GM19463 (cell line): Measurements from ENCODE around the gene SORL1-AS1.
A peak's percentile ranks its signal among the peaks of the same experiment; 100 is the strongest.
"Not testable (repeated sequence)": the region's sequence is repeated elsewhere in the genome, so short reads cannot be mapped to it uniquely, and the experiment has no call there.

Experiments used
- ATAC-seq: cut with Tn5 transposase; IDR thresholded peaks from one replicate; pipeline ENCODE4 v1.9.1; 2021; ENCODE audit warnings: mild to moderate bottlenecking, moderate library complexity; ENCODE audit not compliant: unreplicated experiment

Gene SORL1-AS1

DNA sequence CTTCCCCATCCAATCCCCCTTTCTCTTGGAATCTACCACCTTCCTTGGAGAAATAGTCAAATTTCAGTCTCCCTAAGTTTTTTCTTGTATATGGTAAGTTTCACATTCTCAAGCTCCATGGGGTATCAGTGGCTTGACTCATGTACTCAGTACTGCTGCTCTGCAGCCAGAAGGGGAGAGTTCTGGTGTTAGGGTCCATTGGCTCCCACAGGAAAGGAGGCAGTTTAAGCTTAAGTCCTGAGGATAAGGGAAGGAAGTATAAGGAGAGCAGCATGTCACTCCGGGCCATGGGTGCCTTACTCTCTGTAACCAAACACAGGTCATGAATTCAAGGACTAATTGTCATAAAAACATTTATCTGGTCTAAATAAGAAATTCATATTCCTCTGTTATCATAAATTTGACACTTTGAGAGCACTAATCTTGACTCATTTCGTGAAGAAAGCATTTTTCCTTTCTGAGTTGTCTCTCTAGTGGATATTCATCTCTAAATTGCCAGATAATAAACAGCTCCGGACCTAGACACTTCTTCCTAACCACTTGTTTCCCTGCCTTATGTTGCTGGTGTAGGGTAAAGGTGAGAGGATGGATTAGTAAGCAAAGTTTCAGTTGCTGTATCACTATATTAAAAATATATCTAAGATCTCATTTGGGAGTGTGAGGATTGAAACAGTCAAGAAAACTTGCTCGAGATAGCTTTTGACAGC, 20.8 kb downstream of the SORL1-AS1 start:
- no peak for ATAC-seq

DNA sequence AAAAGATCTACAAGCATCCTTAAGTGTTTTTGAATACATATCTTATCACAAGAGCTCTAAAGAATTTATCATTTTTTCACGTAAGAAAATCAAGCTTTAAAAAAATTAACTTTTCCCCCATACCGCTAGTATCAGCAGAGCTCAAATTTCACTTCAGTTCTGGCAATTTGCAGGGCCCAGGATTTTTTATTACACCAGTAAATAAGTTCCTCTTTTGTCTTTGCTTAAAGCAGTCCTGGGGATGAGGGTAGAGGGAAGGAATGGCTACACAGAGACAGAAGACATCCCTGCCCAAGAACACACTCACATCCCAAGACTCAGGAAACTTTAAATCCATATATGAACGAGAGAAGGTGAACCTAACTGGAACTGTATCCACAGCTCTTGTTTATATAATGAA, 23.2 kb downstream of the SORL1-AS1 start:
- no peak for ATAC-seq

DNA sequence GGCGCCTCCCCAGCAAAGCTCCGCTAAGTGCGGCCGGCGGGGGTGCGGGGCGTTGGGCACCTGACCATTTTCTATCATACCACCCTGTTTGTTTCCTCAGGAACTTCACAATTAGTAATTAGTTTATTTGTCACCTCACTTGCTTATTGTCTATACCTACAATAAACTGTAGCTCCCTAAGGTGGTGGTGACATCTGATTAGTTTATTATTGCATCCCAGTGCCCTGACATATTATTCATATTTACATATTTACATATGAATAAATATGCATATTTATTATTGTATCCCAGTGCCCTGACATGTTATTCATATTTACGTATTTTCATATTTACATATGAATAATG, 25.4 kb downstream of the SORL1-AS1 start:
- no peak for ATAC-seq

DNA sequence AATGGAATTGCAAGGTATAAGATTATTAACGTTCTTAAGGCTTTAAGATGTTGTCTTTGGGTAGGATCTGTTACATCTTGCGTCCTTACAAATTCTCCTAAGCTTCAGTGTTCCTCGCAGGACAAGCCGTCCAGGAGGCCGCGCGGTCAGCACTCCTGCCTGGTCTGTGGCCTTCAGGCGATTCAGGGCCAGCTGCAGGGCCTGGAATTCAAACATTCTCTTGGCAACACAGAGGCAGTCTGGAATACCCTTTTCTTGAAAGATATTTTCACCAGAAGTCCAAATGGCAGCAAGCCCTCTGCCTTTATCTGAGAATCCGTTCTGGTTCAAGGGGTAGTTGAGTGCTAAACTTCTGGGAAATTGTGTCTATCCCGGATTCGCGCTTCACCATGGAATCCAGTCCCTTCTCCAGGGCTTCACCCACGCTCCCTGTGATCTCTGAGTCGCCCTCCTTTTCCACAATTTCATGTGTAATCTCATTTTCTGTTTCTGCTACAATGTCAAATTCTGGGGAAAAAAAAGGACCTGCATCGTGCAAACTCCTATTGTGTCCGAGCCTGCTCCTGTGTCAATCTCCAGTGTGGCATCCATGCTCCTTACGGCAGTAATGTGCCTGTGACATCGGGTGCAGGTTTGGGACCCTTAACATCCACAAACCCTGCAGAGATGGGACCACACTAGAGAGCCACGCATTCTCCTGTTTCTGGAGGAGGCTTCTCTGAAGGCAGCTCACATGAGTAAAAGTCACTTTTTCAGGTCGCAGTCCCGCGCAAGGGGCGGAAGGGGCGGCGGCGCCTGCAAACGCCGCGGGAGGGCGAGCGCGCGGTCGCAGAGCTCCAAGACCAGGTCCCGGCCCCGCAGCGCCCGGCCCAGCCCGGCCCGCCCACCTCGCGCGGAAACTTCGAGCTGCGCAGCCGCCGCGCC, 26.0 kb downstream of the SORL1-AS1 start:
- ATAC-seq, result no peak

DNA sequence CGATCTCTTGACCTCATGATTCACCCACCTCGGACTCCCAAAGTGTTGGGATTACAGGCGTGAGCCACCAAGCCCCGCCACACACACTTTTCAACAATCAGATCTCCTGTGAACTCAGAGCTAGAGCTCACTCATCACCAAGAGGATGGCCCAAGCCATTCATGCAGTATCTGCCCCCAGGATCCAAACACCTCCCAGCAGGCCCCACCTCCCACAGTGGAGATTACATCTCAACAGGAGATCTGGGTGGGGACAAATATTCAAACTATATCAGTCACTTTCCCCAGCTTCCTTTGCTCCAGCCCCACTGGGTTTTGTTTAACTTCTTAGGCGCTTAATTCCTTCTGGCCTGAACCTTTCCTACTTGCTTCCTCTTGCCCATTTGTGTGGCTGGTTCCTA, 26.9 kb downstream of the SORL1-AS1 start:
- ATAC-seq, result no peak

DNA sequence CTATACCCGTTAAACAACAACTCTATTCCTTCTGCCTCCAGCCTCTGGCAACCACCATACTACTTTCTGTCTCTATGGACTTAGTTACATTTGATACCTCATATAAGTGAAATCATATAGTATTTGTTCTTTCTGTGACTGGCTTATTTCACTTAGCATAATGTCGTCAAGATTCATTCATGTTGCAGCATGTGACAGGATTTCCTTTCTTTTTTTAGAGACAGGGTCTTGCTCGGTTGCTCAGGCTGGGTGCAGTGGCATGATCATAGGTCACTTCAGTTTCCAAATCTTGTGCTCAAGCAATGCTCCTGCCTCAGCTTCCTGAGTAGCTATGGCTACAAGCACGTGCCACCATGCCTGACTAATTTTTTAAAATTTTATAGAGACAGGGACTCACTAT, 30.1 kb downstream of the SORL1-AS1 start:
- ATAC-seq, result peak; percentile 40

DNA sequence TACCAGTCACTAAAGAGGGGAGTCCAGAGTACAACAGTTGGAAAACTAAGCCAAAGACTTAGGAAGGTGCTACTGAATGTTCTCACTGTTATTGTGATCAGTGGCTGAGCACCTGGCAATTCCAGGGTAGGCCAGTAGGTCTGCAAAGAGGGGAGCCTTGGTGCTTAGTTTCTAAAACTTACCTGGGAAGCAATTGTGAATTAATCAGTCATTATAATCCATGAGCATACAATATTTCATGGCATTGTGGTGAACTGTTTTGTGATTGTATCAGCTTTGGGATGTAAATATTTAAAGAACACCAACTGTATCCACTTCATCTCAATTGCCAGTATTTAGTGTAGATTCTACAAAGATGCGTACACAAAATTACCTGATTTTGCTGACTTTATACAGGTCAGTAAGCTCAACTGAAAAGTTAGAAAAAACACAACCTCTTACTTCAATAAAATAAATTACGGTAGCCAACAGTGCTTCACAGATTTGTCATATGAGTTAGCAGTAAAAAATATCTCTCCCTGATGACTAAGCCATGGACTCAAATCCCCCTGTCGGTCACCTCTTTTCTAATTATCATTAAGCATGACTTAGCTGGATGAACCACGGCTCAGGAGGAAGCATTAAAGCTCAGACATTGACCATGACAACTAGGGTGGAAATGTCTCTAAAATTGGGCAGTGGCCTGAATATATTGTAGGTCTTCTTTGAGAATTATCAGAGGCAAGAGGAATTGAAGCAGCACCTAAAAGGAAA, 31.4 kb downstream of the SORL1-AS1 start:
- ATAC-seq, result no peak

DNA sequence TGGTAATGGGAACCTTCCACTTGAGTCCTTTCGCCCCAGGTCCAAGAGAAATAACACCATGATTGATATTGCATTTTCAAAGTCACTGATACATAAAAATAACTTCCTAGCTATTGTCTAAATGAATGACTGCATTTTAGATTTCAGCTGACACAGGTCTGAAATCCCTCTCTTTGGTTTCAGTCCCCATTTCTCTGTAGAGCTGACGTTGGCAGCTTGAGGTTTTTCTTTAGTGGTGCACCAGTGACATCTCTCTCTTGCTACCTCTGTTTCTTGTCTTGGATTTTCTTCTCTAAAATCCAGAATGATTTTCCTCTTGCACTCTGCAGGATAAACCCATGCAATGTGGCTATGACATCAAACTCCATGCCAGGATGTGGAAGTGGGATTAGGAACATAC, 32.4 kb downstream of the SORL1-AS1 start:
- no peak for ATAC-seq

DNA sequence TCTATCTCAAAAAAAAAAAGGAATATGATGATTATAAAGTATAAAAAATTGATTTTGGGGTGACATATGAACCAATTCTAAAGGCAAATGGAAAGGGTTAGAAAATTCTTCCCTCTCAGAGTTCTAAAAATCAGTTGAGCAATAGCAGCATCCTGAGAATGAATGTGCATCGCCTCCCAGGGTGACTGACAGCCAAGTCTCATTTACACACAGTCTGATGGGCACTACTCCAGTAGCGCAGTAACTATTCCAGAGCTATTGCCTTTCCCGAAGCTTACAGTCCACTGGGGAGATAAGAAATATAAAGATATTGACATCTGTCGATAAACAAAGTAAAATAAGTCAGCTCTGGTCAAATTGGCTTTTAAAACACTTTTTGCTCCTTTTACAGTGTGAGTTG, 32.9 kb downstream of the SORL1-AS1 start:
- ATAC-seq, result no peak

DNA sequence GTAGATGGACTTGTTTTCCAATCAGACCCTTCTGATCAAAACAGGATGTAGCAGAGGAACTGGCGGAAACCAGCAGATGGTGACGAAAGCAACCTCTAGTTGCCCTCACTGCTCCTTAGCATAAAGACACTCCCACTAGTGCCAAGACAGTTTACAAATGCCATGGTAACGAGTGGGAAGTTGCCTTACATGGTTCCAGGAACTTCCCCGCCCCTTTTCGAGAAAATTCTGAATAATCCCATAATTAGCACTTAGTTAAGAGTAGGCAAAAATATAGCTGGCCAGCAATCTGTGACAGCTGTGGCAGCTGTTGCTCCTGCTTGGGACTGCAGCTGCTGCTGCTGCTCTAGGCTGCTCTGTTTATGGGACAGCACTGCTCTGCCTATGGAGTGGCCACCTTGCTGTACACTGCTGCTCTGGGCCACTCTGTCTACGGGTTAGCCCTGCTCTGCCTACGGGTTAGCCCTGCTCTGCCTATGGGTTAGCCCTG, 34.1 kb downstream of the SORL1-AS1 start:
- ATAC-seq, result no peak

DNA sequence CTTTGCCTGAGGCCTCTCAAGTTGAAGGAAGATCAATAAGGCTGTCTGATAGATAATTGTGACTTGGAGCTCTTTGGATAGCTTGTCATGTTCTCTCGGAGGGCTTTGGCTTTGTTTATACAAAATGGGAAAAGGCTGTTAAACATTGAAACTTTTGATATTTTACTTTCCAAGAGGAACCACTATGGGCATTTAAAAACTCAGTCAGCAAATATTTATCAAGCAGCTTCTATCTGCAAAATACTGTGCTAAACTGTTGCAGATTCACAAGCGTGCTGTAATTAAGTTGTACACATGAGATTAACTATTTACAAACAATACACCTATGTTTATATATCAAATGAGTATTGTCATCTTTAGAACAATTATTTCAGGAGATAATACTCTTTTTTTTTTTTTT, 35.2 kb downstream of the SORL1-AS1 start:
- ATAC-seq, result no peak

DNA sequence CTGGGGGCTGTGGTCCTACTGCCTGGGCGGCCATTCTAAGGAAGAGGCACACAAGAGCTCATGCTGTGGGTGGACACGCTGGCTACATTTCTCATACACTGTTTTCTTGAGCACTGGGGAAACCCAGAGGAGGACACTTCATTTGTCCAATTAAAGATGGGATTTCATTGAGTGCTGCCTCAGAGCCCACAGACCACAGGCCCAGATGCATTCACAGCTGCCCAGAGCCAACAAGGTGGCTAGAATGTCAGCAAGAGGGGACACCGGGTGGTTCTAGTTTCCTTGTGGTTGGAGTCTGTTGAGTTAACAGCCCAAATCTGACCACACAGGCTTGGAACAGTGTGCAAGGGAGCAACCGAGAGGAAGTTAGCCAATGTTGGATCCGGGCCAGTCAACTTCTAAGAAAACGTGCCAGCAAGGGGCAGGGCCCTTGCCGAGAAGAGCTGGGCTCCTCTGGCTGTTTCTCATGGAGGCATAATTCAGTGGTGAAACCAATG, 35.7 kb downstream of the SORL1-AS1 start:
- peak; percentile 71 for ATAC-seq

DNA sequence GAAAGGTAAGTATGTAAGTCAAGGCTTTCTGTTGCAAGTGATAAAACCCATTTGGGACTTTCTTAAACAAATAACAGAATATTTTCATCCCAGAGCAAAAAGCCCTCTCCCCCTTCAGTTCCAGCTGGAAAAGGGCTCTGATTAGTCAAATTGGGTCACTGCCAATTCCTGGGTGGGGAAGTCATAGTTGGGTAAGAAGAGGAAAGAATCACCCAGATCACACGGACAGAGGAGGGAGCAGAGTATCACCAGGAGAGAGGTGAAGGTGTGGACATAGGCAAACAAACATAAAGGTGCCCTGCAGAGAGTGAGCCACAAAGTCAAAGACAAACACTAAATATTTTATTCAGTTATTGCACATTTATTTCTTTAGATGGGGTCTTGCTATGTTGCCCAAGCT, 36.9 kb downstream of the SORL1-AS1 start:
- no peak for ATAC-seq

DNA sequence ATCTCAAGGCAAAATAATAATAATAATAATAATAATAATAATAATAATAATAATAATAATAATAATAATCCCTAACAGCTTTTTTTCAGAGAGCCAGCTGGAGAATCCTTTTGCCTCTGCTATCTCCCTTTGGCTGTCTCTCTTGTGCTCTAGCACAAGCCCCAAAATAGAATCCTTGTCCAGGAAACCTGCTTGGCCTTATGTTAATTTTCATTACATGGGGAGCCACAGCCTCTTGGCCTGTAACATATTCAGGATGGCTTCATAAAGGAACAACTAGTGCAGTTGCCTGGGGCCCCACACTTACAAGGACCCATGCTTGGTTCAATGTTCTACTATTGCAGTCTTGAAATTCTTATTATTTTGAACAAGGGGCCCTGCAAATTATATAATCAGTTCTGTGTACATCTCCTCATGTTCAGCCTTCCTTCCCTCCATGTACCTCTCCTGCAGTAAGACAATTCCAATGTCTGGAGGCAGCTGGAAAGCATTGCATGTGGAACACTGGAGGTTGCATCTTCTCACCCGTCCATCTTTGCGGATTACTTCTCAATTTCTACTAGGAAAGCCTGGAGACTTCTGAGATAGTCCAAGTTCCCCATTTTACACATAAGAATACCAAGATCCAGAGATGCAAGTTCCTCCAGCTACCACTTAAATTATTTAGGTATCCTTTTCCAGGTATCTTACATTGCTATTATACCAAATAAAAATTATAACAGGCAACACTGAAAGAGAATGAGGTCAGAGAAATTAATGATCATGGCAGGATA, 38.4 kb downstream of the SORL1-AS1 start:
- ATAC-seq, result no peak

DNA sequence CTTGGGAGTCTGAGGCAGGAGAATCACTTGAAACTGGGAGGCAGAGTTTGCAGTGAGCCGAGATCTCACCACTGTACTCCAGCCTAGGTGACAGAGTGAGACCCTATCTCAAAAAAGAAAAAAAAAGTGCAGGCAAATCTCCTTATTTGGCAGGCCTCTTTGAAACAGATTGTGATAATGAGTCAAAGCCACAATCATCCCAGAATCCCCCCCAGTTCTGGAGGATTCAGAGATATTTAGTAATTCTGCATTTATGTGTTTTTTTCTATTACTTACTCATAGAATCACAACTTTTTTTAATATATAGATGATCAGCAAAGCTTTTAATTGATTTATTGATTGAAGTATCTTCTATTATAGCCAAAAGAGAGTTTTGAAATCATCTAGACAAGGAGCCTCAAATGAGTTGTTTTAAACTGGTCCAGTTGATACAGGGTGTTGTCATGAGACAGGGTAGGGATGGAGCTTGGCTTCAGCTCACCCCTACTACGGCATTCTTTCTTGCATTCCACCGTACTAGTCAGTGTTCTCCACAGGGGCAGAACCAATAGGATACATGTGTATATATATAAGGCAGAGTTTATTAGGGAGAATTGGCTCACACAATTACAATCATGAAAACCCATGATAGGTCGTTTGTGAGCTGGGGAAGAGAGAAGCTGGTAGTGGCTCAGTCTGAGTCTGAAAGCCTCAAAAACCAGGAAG, 39.9 kb downstream of the SORL1-AS1 start:
- ATAC-seq, result no peak

DNA sequence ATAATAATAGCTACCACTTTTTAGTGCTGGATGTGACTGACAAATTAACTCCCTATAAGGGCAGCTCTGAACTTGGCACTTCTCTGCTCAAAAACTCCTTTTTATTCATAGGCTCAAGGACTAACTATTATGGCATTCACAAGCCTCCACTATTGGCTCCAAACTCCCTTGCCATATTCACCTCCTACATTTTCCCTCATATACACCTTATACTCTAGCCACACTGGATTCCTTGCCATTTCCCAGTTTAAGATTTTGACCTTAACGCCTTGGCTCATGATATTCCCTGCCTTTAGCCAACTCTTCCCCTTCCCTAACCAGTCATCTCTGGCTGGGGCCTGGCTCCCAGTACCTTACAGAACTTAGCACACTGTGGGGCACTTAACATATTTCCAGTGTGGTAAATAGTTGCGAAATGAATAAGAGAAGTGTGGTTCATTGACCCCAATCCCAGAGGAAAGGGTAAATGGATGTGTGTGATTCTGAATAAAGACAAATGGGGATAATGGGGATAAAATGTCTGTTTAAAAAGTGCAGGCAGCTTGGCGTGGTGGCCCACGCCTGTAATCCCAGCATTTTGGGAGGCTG, 40.7 kb downstream of the SORL1-AS1 start:
- no peak for ATAC-seq

DNA sequence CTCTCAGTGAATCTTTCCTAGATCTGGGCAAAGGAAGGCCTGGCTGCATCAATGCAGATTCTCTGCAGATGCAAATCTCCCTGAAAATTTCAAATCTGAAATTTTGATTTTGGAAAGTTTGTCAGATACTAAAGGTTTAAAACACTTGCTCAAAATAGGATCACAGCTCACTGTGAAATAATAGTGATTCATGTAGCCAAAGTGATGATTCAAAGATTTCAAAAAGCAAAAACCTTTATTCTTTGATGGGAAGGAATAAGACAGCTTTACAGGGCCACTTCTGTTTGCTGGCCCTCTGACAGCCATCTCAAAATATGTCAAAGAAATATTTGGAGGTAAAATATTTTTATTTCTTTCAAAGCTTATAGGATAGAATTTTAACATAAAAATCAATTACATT, 41.4 kb downstream of the SORL1-AS1 start:
- not testable (repeated sequence) for ATAC-seq

DNA sequence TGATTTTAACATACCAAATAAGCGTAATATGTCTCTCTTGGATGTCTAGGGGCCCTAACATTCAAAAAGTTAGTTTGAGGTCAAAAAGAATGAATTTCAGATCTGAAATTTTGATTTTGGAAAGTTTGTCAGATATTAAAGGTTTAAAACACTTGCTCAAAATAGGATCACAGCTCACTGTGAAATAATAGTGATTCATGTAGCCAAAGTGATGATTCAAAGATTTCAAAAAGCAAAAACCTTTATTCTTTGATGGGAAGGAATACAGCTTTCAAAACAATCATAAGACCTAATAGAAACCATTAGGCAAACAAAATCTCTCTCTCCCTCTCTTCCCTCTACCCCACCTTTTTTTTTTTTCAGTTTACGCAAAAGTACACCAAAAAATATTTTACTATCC, 42.7 kb downstream of the SORL1-AS1 start:
- ATAC-seq, result not testable (repeated sequence)

DNA sequence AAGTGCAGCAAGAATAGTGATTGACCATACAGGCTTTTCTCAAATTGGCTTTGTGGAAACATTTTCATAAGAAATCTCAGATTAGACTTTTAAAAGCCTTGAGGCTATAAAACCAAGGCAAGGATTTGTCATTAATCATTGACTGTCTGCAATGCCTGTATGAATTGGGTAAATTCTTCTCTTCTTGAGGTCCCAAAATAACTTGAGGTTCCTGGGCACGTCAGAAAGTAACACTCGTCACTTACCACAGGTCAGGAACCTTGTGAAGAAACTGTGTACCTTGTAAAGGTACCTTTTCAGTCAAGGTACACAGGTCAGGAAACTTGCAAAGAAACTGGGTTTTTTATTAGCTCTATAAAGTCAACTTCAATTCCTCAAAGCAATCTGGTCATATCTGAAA, 43.9 kb downstream of the SORL1-AS1 start:
- ATAC-seq, result no peak

DNA sequence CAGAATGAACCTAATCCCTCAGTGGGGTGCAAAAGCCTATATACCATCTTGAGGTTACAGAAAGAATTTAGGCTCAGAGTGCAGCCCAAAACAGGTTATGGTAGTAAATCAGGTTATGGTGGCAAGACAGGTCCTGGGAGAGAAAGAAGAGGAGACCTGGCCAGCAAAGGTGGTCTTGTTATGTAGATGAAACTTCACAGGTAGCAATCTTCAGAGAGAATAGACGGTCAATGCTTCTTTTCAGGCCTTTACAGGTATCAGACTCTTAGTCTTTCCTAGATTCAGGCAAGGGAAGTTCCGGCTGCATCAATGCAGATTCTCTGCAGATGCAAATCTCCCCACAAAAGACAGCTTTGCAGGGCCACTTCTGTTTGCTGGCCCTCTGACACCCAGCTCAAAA, 46.5 kb downstream of the SORL1-AS1 start:
- ATAC-seq, result no peak
